ENCODE data around the gene SKIDA1. TPM values are rescaled to one million over a fixed set of nuclear protein-coding genes. Genes with fewer than 3 reads are reported as not detected.
A peak's percentile ranks its signal among the peaks of the same experiment; 100 is the strongest.

SKIDA1 gene
- total and polyA plus RNA-seq, 2 donors: 0.73 to 0.85 TPM

DNA sequence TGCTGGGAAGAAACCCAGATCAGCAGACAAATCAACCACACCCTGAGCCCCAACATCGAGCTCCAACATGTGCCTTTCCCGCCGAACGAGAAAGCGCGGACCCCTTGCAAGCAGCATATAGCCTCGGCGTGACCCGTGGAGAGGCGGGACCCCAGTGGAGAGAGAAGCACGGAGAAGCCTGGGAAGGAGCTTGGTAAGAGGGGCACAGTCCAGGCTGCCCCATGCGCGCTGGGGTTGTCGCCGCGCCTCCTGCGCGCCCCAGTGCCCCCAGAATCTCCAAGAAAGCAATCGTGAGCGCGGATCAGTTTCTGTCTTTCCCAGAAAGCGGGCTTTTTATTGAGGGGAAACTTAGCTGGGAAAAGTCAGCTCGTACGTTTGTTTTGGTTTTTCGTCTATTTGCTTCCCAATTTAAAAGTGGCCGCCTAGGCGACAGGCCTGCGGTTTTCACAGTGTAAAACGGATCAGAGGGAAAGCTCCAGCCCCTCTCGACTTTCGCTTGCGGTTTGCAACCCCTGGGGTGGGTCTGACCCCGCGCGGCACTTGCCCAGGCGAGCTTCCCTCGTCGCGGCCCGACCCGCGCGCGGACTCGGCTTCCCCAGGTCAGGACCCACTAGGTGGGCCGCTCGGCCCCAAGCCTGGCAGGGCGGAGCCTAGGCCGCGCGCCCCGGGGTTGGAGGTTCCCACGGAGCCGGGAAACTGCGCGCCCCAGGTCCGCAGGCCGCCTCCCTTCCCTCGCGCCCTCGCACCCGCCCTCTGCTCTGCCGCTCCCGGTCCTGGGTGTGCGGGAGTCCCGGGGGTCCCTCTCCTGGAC lies 31.1 kb downstream of the SKIDA1 start:
- H3K27me3 ChIP-seq (ENCODE audit: control insufficient read depth in 2 of 2, insufficient read depth in 1 of 2, low read length in 1 of 2): peaks cover 43 to 52% of the 10 kb centered on the region in 2 donors

DNA sequence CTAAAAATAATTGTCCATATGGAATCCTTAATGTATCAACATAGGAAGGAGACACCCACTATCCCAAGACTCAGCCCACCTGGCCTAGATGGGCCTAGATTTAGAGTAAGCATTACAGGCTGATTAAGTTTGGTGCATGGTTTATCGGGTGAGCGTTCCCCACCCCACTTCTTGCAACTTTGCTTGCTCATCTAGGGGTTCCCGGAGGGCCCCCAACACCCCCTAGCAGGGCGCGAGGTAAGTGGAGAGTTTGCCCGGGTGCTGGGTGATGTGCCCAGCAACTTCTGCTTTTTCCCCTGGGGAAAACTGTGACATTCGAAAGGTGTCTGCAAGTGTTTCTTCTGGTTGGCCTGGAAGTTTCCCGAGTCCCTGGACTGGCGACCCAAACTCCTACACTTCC lies 31.7 kb downstream of the SKIDA1 start:
- Histone ChIP-seq H3K4me1 (ENCODE audit: control insufficient read depth in 2 of 2, insufficient read depth in 2 of 2, low read length in 2 of 2) (peaks cover 9 to 24% of the 10 kb centered on the region in 2 donors), H3K27ac (ENCODE audit: low read depth in 1 of 2, low read length in 1 of 2) (no peak overlapping the region), H3K36me3 (ENCODE audit: control insufficient read depth in 2 of 2, insufficient read depth in 2 of 2, low read length in 1 of 2) (no peaks in the 10 kb centered on the region), H3K9me3 (ENCODE audit: control insufficient read depth in 2 of 2, insufficient read depth in 1 of 2, low read length in 1 of 2) (no peaks in the 10 kb centered on the region), H3K27me3 (ENCODE audit: control insufficient read depth in 2 of 2, insufficient read depth in 1 of 2, low read length in 1 of 2) (peaks cover 37 to 46% of the 10 kb centered on the region in 2 donors), H3K4me3 (ENCODE audit: low read length in 2 of 2) (peak overlapping the region in 1 of 2 donors; percentile 69)
- DNase-seq (ENCODE audit: low read depth in 6 of 9, low spot score in 9 of 9): no peak
- 11% methylated on average over 9 of the region's 9 CpGs for WGBS

More for the DNA sequence above, 31.1 kb downstream of the SKIDA1 start:
- H3K4me3 ChIP-seq (ENCODE audit: low read length in 2 of 2): peak overlapping the region; percentile 53 to 69
- peak overlapping the region in 1 of 2 donors; percentile 61 for H3K27ac ChIP-seq (ENCODE audit: low read depth in 1 of 2, low read length in 1 of 2)
- DNase-seq (ENCODE audit: low read depth in 6 of 9, low spot score in 9 of 9): peak in 1 of 9 donors; percentile 55
- H3K36me3 ChIP-seq (ENCODE audit: control insufficient read depth in 2 of 2, insufficient read depth in 2 of 2, low read length in 1 of 2): no peaks in the 10 kb centered on the region
- H3K9me3 ChIP-seq (ENCODE audit: control insufficient read depth in 2 of 2, insufficient read depth in 1 of 2, low read length in 1 of 2): no peaks in the 10 kb centered on the region
- under 1% methylated on average over 66 of the region's 66 CpGs for whole genome bisulfite sequencing
- peaks cover 9 to 24% of the 10 kb centered on the region in 2 donors for H3K4me1 ChIP-seq (ENCODE audit: control insufficient read depth in 2 of 2, insufficient read depth in 2 of 2, low read length in 2 of 2)

DNA sequence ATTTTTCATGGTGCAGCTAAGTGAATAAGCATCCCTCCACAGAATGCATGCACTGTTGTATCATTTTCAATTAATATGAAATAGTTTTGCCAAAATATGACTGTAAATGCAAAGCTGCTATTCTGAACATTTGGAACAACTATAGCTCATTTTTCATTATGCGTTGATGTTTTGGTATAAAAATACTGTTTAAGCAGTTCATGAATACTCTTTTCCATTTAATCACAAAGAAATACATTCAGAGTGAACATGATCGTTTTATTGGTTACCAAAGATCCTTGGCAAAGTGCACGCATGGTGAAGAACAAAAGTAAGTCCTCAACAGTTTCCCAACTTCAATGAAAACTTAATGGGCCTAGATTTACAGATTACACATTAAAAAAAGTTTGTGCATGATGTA lies 33.1 kb downstream of the SKIDA1 start:
- H3K9me3 ChIP-seq (ENCODE audit: control insufficient read depth in 2 of 2, insufficient read depth in 1 of 2, low read length in 1 of 2): no peaks in the 10 kb centered on the region
- no peak overlapping the region for H3K4me3 ChIP-seq (ENCODE audit: low read length in 2 of 2)
- 94% methylated on average over 3 of the region's 3 CpGs for WGBS
- no peak for DNase-seq (ENCODE audit: low read depth in 6 of 9, low spot score in 9 of 9)
- H3K36me3 ChIP-seq (ENCODE audit: control insufficient read depth in 2 of 2, insufficient read depth in 2 of 2, low read length in 1 of 2): no peaks in the 10 kb centered on the region
- peaks cover 9 to 24% of the 10 kb centered on the region in 2 donors for H3K4me1 ChIP-seq (ENCODE audit: control insufficient read depth in 2 of 2, insufficient read depth in 2 of 2, low read length in 2 of 2)
- no peak overlapping the region for H3K27ac ChIP-seq (ENCODE audit: low read depth in 1 of 2, low read length in 1 of 2)
- H3K27me3 ChIP-seq (ENCODE audit: control insufficient read depth in 2 of 2, insufficient read depth in 1 of 2, low read length in 1 of 2): peaks cover 25 to 32% of the 10 kb centered on the region in 2 donors

DNA sequence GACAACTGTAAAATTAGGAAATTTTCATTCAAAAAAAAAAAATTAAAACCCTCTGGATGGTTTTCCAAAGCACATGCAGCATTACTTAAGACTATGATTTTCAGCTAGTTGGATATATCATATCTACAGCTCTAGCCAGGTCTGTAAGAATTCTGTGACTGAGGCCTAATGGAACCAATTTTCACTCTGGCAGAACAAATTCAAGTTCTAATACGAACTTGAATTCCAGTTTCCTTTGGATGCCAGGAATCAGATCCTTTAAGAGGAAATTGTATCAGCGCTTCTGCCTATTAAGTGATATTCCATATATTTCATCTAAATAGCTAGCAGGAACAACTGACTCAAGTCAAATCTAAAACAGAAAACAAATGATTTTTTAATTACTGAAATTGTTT lies 34.8 kb downstream of the SKIDA1 start:
- H3K4me3 ChIP-seq (ENCODE audit: low read length in 2 of 2): no peak overlapping the region
- peaks cover 16 to 22% of the 10 kb centered on the region in 2 donors for H3K27me3 ChIP-seq (ENCODE audit: control insufficient read depth in 2 of 2, insufficient read depth in 1 of 2, low read length in 1 of 2)
- WGBS: 93% methylated on average over 2 of the region's 2 CpGs
- DNase-seq (ENCODE audit: low read depth in 6 of 9, low spot score in 9 of 9): no peak
- H3K4me1 ChIP-seq (ENCODE audit: control insufficient read depth in 2 of 2, insufficient read depth in 2 of 2, low read length in 2 of 2): peaks cover 7 to 16% of the 10 kb centered on the region in 2 donors
- no peak overlapping the region for H3K27ac ChIP-seq (ENCODE audit: low read depth in 1 of 2, low read length in 1 of 2)
- H3K9me3 ChIP-seq (ENCODE audit: control insufficient read depth in 2 of 2, insufficient read depth in 1 of 2, low read length in 1 of 2): no peaks in the 10 kb centered on the region
- no peaks in the 10 kb centered on the region for H3K36me3 ChIP-seq (ENCODE audit: control insufficient read depth in 2 of 2, insufficient read depth in 2 of 2, low read length in 1 of 2)

DNA sequence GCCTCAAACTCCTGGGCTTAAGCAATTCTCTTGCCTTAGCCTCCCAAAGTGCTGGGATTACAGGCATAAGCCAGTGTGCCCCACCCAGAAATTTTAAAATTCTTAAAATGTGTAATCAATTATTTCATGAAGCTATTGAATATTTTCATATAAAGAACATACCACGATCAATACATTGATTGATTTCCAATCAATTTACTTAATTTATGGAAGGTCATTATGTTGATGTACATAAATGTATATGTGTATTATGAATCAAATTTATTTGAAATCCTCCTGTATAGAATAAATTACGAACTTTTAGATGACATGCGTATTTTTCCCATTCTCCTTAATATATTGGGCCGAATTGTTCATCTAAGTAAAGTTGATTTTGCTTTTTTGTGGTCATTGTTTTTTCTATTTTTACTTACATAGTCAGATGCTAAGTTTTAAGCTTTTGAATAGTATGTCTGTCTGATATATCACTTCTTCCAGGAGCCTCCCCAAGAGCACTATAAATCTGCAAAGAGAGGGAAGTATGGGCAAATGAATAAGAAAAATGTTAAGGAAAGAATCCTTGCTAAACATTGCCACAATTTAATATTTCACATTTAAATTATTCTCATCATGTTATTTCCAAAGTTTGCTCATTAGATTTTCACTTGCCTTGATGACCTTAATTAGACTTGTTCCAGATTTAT lies 35.3 kb downstream of the SKIDA1 start:
- Histone ChIP-seq H3K4me3 (ENCODE audit: low read length in 2 of 2) (no peak overlapping the region), H3K27ac (ENCODE audit: low read depth in 1 of 2, low read length in 1 of 2) (no peak overlapping the region), H3K4me1 (ENCODE audit: control insufficient read depth in 2 of 2, insufficient read depth in 2 of 2, low read length in 2 of 2) (peaks cover 3 to 12% of the 10 kb centered on the region in 2 donors), H3K9me3 (ENCODE audit: control insufficient read depth in 2 of 2, insufficient read depth in 1 of 2, low read length in 1 of 2) (no peaks in the 10 kb centered on the region), H3K27me3 (ENCODE audit: control insufficient read depth in 2 of 2, insufficient read depth in 1 of 2, low read length in 1 of 2) (peaks cover 12 to 17% of the 10 kb centered on the region in 2 donors), H3K36me3 (ENCODE audit: control insufficient read depth in 2 of 2, insufficient read depth in 2 of 2, low read length in 1 of 2) (no peaks in the 10 kb centered on the region)
- 98% methylated on average over 4 of the region's 4 CpGs for WGBS
- no peak for DNase-seq (ENCODE audit: low read depth in 6 of 9, low spot score in 9 of 9)

DNA sequence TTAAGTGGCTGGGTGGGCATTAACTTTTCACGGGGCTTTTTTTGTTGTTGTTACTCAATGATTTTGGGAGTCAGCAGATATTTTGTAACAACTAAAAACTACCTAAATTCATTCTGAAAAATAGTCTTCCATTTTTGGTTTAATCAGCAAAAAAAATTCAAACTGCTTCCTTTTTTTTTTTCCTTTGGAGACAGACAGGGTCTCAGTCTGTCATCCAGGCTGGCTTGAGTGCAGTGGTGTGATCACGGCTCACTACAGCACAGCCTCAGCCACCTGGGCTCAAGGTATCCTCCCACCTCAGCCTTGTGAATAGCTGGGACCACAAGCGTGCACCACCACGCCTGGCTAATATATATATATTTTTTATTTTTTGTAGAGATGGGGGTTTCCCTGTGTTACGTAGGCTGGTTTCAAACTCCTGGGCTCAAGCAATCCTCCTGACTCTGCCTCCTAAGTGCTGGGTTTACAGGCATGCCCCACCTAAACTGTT lies 36.5 kb downstream of the SKIDA1 start:
- no peak for DNase-seq (ENCODE audit: low read depth in 6 of 9, low spot score in 9 of 9)
- no peak overlapping the region for H3K4me3 ChIP-seq (ENCODE audit: low read length in 2 of 2)
- WGBS: 88% methylated on average over 5 of the region's 5 CpGs

DNA sequence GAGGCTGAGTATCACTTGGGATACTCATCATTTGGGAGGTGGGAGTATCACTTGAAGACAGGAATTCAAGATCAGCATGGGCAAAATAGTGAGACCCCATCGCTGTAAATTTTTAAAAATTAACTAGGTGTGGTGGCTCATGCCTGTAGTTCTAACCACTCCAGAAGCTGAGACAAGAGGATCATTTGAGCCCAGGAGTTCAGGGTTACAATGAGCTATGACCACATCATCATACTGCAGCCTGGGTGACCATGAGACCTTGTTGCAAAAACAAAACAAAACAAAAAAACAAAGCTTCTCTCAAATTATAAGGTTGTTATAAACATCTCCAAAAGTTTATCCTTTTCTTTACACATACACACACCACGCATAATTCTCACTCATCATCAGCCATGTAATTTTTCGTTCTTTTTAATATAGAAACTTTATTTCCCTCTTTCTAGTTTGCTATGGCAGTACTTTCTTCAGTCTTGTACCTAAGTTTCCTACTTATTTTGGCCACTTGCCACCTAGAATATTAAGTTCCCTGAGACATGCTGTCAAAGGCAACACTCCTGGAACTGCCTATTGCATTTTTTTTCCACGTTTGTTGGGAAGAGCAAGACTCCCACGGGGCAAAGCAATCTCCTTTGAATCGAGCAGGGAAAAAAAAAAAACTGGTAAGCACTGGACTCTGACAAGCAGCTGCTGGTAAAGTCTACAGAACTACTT lies 37.1 kb downstream of the SKIDA1 start:
- peak in 1 of 9 donors; percentile 18 for DNase-seq (ENCODE audit: low read depth in 6 of 9, low spot score in 9 of 9)
- H3K4me3 ChIP-seq (ENCODE audit: low read length in 2 of 2): no peak overlapping the region
- H3K36me3 ChIP-seq (ENCODE audit: control insufficient read depth in 2 of 2, insufficient read depth in 2 of 2, low read length in 1 of 2): no peaks in the 10 kb centered on the region
- H3K4me1 ChIP-seq (ENCODE audit: control insufficient read depth in 2 of 2, insufficient read depth in 2 of 2, low read length in 2 of 2): no peaks in the 10 kb centered on the region
- H3K27ac ChIP-seq (ENCODE audit: low read depth in 1 of 2, low read length in 1 of 2): no peak overlapping the region
- 75% methylated on average over 6 of the region's 6 CpGs for WGBS
- H3K27me3 ChIP-seq (ENCODE audit: control insufficient read depth in 2 of 2, insufficient read depth in 1 of 2, low read length in 1 of 2): peaks cover 0 to 2% of the 10 kb centered on the region in 2 donors
- H3K9me3 ChIP-seq (ENCODE audit: control insufficient read depth in 2 of 2, insufficient read depth in 1 of 2, low read length in 1 of 2): no peaks in the 10 kb centered on the region

More for the DNA sequence above, 36.5 kb downstream of the SKIDA1 start:
- peak overlapping the region in 1 of 2 donors; percentile 9 for H3K27ac ChIP-seq (ENCODE audit: low read depth in 1 of 2, low read length in 1 of 2)
- peaks cover 2 to 6% of the 10 kb centered on the region in 2 donors for H3K27me3 ChIP-seq (ENCODE audit: control insufficient read depth in 2 of 2, insufficient read depth in 1 of 2, low read length in 1 of 2)
- no peaks in the 10 kb centered on the region for H3K36me3 ChIP-seq (ENCODE audit: control insufficient read depth in 2 of 2, insufficient read depth in 2 of 2, low read length in 1 of 2)
- peaks cover 0 to 2% of the 10 kb centered on the region in 2 donors for H3K4me1 ChIP-seq (ENCODE audit: control insufficient read depth in 2 of 2, insufficient read depth in 2 of 2, low read length in 2 of 2)
- no peaks in the 10 kb centered on the region for H3K9me3 ChIP-seq (ENCODE audit: control insufficient read depth in 2 of 2, insufficient read depth in 1 of 2, low read length in 1 of 2)

DNA sequence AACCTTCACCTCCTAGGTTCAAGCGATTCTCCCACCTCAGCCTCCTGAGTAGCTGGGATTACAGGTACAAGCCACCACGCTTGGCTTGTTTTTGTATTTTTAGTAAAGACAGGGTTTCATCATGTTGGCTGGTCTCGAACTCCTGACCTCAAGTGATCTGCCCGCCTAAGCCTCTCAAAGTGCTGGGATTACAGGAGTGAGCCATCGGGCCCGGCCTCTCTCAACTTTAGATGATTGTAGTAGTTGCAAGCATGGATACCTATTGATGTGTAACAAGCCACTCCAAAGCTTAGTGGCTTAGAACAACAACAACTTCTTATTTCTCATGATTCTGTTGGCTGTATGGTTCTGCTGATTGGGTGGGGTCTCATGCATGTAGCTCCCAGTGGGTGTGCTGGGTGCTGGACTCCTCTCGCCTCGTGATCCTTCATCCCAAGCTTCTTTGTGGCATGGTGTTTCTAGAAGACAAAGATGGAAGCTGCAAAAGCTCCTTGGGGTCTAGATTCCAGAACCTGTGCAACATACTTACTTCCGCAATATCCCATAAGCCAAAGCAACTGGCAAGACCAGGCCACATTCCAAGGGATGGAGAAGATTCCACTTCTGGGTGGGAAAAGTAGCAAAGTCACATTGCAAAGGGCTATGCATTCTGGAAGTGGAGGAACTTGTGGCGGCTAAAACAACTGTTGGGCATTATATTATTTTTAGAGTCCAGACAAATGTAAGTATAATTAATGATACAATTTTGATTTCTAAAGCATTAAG lies 37.9 kb downstream of the SKIDA1 start:
- DNase-seq (ENCODE audit: low read depth in 6 of 9, low spot score in 9 of 9): no peak
- Histone ChIP-seq H3K36me3 (ENCODE audit: control insufficient read depth in 2 of 2, insufficient read depth in 2 of 2, low read length in 1 of 2) (no peaks in the 10 kb centered on the region), H3K27me3 (ENCODE audit: control insufficient read depth in 2 of 2, insufficient read depth in 1 of 2, low read length in 1 of 2) (no peaks in the 10 kb centered on the region), H3K9me3 (ENCODE audit: control insufficient read depth in 2 of 2, insufficient read depth in 1 of 2, low read length in 1 of 2) (no peaks in the 10 kb centered on the region), H3K27ac (ENCODE audit: low read depth in 1 of 2, low read length in 1 of 2) (no peak overlapping the region), H3K4me3 (ENCODE audit: low read length in 2 of 2) (no peak overlapping the region), H3K4me1 (ENCODE audit: control insufficient read depth in 2 of 2, insufficient read depth in 2 of 2, low read length in 2 of 2) (no peaks in the 10 kb centered on the region)
- 98% methylated on average over 10 of the region's 10 CpGs for WGBS
